Adrenal gland (tissue), 12 donors: Measurements from ENCODE around the gene KLHL25. TPM values are rescaled to one million over a fixed set of nuclear protein-coding genes. Genes with fewer than 3 reads are reported as not detected.
"Not testable (repeated sequence)": the region's sequence is repeated elsewhere in the genome, so short reads cannot be mapped to it uniquely, and the experiment has no call there.

Source experiments
- DNase-seq, 7 donors: peaks; one replicate each; pipeline ENCODE4 v3.0.0-alpha.2; 2019 to 2020
- H3K27ac ChIP-seq, 5 donors: fragments of 200-600 bp; sonication (generic) in 4 of 5; 1 replicate in 3 of 5; 2 replicates in 2 of 5; pipeline versions ENCODE4 v1.5.1 to v1.8.0; 2016 to 2020; ENCODE audit warnings: mild to moderate bottlenecking in 1 of 5
- H3K27me3 ChIP-seq: fragments of 200-600 bp; 2 replicates; pipeline ENCODE4 v1.8.0; 2021
- H3K36me3 ChIP-seq, 2 donors: fragments of 200-600 bp; replicated peaks in 1 of 2; 1 replicate in 1 of 2; 2 replicates in 1 of 2; pipeline versions ENCODE4 v1.5.1 to v1.8.0; 2018 to 2022
- H3K4me1 ChIP-seq, 2 donors: fragments of 200-600 bp; replicated peaks in 1 of 2; 1 replicate in 1 of 2; 2 replicates in 1 of 2; pipeline versions ENCODE4 v1.5.1 to v1.8.0; 2018 to 2021
- H3K4me3 ChIP-seq, 4 donors: fragments of 200-600 bp; sonication (generic) in 3 of 4; one replicate each; pipeline ENCODE4 v1.5.1; 2016 to 2018
- H3K9me3 ChIP-seq, 3 donors: fragments of 200-600 bp; sonication (generic) in 1 of 3; replicated peaks in 1 of 3; 1 replicate in 2 of 3; 2 replicates in 1 of 3; pipeline versions ENCODE4 v1.5.1 to v1.8.0; 2016 to 2021
- CTCF ChIP-seq, 6 experiments: fragments of 450-650 bp in 4 of 6; fragments of 200-600 bp in 2 of 6; sonication (generic) in 1 of 6; IDR thresholded peaks; 1 replicate in 5 of 6; 2 replicates in 1 of 6; pipeline versions ENCODE4 v1.5.1 to v1.8.0; 2016 to 2021; ENCODE audit warnings: antibody characterized with exemption in 6 of 6, mild to moderate bottlenecking in 2 of 6, moderate library complexity in 1 of 6
- POLR2A ChIP-seq, 2 donors: fragments of 450-650 bp; IDR thresholded peaks; one replicate each; pipeline ENCODE4 v1.6.1; 2017; ENCODE audit warnings: antibody characterized with exemption in 2 of 2, mild to moderate bottlenecking in 2 of 2, moderate library complexity in 1 of 2
- WGBS, 4 donors: extraction: QIAGEN DNeasy Blood & Tissue Kit in 2 of 4; methylation state at CpG; one replicate each; pipeline versions ENCODE4 v1.1.5 to v1.1.7; 2013 to 2017; 5-methylcytosine and 5-hydroxymethylcytosine counted together
- intact Hi-C, 2 donors: fragments of 100-400 bp; cut with DNase I; formaldehyde crosslinking; loops; one replicate each; pipeline versions ENCODE4 v1.14.1 to v1.15.0; 2022 to 2023
- polyA plus RNA-seq, 3 donors: library from polyadenylated mRNA; stranded (reverse); fragments of 200-250 nt in 2 of 3; fragments of 350-450 nt in 1 of 3; fragmentation: Illumina TruSeq in 1 of 3; extraction: RNeasy Lipid Tissue Mini Kit (QIAGEN cat#74804) in 1 of 3; gene quantifications; one replicate each; pipeline ENCODE4 v1.2.3, GENCODE V29; 2013 to 2014
- total RNA-seq, 9 donors: library from RNA; depleted of rRNA in 4 of 9; stranded (reverse); fragments of >200 nt in 4 of 9; fragments of 120-200 nt in 1 of 9; fragmentation: NEBNext Ultra II Directional in 1 of 9; extraction: Animal tissue kit (Norgen Biotek cat#: 25700) in 1 of 9; gene quantifications; one replicate each; pipeline versions ENCODE4 v1.1.0 to v1.2.4, GENCODE V29; 2013 to 2023
- donor health status: healthy with polysubstance abuse.
- donor health status: Bipolar disorder and iron deficiency.
- donor health status: DM: yes; HTN: yes; CAD: no.
- donor health status: DM: no; HTN: no; CAD: no.
- donor health status: DM: no; HTN: no; CAD: no.
- donor health status: DM: yes; HTN: yes; CAD: no.

KLHL25 gene
- total and polyA plus RNA-seq, 12 donors: 1.4 to 6.2 (median 4.1) TPM

- 60 to 68% (median 62%) methylated on average over 3 of the region's 3 CpGs for WGBS, 4 donors
Measured at GRCh38 chr15:85810075-85810474, 15.3 kb upstream of the KLHL25 start.

GRCh38 chr15:85805420-85805819 is 10.7 kb upstream of the KLHL25 start:
- TF ChIP-seq POLR2A (IDR thresholded peaks at IDR 0.05): no peak
- TF ChIP-seq CTCF (IDR thresholded peaks at IDR 0.05): no peak
- H3K36me3 ChIP-seq: no peaks in the 10 kb centered on the region
- intact Hi-C loops: no loop called here
- H3K27ac ChIP-seq: no peak overlapping the region
- no peak overlapping the region for H3K4me3 ChIP-seq
- no peak for DNase-seq
- H3K4me1 ChIP-seq: peaks cover 0 to 5% of the 10 kb centered on the region in 2 donors
- H3K9me3 ChIP-seq: no peaks in the 10 kb centered on the region
- 58 to 89% (median 75%) methylated on average over 3 of the region's 3 CpGs for WGBS, 4 donors
- H3K27me3 ChIP-seq: no peaks in the 10 kb centered on the region

More at GRCh38 chr15:85810075-85810474, 15.3 kb upstream of the KLHL25 start:
- no peak overlapping the region for H3K27ac ChIP-seq
- no peak for TF ChIP-seq POLR2A (IDR thresholded peaks at IDR 0.05)
- TF ChIP-seq CTCF (IDR thresholded peaks at IDR 0.05): no peak
- H3K36me3 ChIP-seq: no peaks in the 10 kb centered on the region
- intact Hi-C loops: no loop called here
- H3K27me3 ChIP-seq: no peaks in the 10 kb centered on the region
- H3K4me3 ChIP-seq: no peak overlapping the region
- no peaks in the 10 kb centered on the region for H3K4me1 ChIP-seq
- H3K9me3 ChIP-seq: no peaks in the 10 kb centered on the region
- DNase-seq: peak in 4 of 7 donors; percentile 22 to 50 (median 29)

GRCh38 chr15:85804481-85805170 is 9.9 kb upstream of the KLHL25 start:
- H3K36me3 ChIP-seq: no peaks in the 10 kb centered on the region
- no peaks in the 10 kb centered on the region for H3K27me3 ChIP-seq
- H3K4me3 ChIP-seq: no peak overlapping the region
- no peak overlapping the region for H3K27ac ChIP-seq
- intact Hi-C loops: no loop called here
- peaks cover 0 to 5% of the 10 kb centered on the region in 2 donors for H3K4me1 ChIP-seq
- H3K9me3 ChIP-seq: no peaks in the 10 kb centered on the region
- no peak for DNase-seq
- 69 to 75% (median 73%) methylated on average over 7 of the region's 7 CpGs for WGBS, 4 donors
- TF ChIP-seq CTCF (IDR thresholded peaks at IDR 0.05) (no peak), POLR2A (IDR thresholded peaks at IDR 0.05) (no peak)

- DNase-seq, H3K27me3 ChIP-seq, H3K9me3 ChIP-seq, H3K4me3 ChIP-seq, intact Hi-C loops, H3K4me1 ChIP-seq, H3K36me3 ChIP-seq, H3K27ac ChIP-seq: not testable (repeated sequence)
- 88 to 97% (median 93%) methylated on average over 9 of the region's 9 CpGs for WGBS, 4 donors
Measured at GRCh38 chr15:85802617-85803016, 7.9 kb upstream of the KLHL25 start.
